NCI-H345 treated with DMSO at 0.1 percent for 48 hours (cell line): ENCODE measurements around the gene CNGA3.
"Not testable (repeated sequence)": the region's sequence is repeated elsewhere in the genome, so short reads cannot be mapped to it uniquely, and the experiment has no call there.

Experiments
- DNase-seq: peaks from one replicate; lab custom pipeline; 2025; ENCODE audit not compliant: unreplicated experiment; lab: John Stamatoyannopoulos, UW

The CNGA3 gene

GRCh38 chr2:98396745-98397355, 50.6 kb downstream of the CNGA3 start:
- no peak for DNase-seq

GRCh38 chr2:98399140-98399539, 52.9 kb downstream of the CNGA3 start:
- DNase-seq: no peak

GRCh38 chr2:98403878-98404277, 57.6 kb downstream of the CNGA3 start:
- no peak for DNase-seq

GRCh38 chr2:98404556-98405250, 58.4 kb downstream of the CNGA3 start:
- no peak for DNase-seq

GRCh38 chr2:98405301-98405700, 59.0 kb downstream of the CNGA3 start:
- DNase-seq: no peak

- no peak for DNase-seq
Measured at GRCh38 chr2:98408155-98408554, 61.9 kb downstream of the CNGA3 start.

- peak; percentile 25 for DNase-seq
Measured at GRCh38 chr2:98412751-98413458, 66.6 kb downstream of the CNGA3 start.

- not testable (repeated sequence) for DNase-seq
Measured at GRCh38 chr2:98414246-98414645, 68.0 kb downstream of the CNGA3 start.

GRCh38 chr2:98415719-98416248, 69.5 kb downstream of the CNGA3 start:
- not testable (repeated sequence) for DNase-seq

- no peak for DNase-seq
Measured at GRCh38 chr2:98416383-98417159, 70.3 kb downstream of the CNGA3 start.

- no peak for DNase-seq
Measured at GRCh38 chr2:98419544-98419943, 73.3 kb downstream of the CNGA3 start.

GRCh38 chr2:98419977-98420725, 73.9 kb downstream of the CNGA3 start:
- DNase-seq: no peak

- DNase-seq: no peak
Measured at GRCh38 chr2:98422449-98422848, 76.2 kb downstream of the CNGA3 start.

GRCh38 chr2:98426771-98427170, 80.5 kb downstream of the CNGA3 start:
- DNase-seq: no peak

GRCh38 chr2:98432145-98432544, 85.9 kb downstream of the CNGA3 start:
- no peak for DNase-seq

- no peak for DNase-seq
Measured at GRCh38 chr2:98433363-98433964, 87.2 kb downstream of the CNGA3 start.

- no peak for DNase-seq
Measured at GRCh38 chr2:98434492-98434891, 88.2 kb downstream of the CNGA3 start.

GRCh38 chr2:98435670-98436069, 89.4 kb downstream of the CNGA3 start:
- DNase-seq: not testable (repeated sequence)

GRCh38 chr2:98436734-98437133, 90.5 kb downstream of the CNGA3 start:
- DNase-seq: no peak
